Measurements from ENCODE around the gene TTC14.
"Not testable (repeated sequence)": the region's sequence is repeated elsewhere in the genome, so short reads cannot be mapped to it uniquely, and the experiment has no call there.

Gene TTC14, protein sequence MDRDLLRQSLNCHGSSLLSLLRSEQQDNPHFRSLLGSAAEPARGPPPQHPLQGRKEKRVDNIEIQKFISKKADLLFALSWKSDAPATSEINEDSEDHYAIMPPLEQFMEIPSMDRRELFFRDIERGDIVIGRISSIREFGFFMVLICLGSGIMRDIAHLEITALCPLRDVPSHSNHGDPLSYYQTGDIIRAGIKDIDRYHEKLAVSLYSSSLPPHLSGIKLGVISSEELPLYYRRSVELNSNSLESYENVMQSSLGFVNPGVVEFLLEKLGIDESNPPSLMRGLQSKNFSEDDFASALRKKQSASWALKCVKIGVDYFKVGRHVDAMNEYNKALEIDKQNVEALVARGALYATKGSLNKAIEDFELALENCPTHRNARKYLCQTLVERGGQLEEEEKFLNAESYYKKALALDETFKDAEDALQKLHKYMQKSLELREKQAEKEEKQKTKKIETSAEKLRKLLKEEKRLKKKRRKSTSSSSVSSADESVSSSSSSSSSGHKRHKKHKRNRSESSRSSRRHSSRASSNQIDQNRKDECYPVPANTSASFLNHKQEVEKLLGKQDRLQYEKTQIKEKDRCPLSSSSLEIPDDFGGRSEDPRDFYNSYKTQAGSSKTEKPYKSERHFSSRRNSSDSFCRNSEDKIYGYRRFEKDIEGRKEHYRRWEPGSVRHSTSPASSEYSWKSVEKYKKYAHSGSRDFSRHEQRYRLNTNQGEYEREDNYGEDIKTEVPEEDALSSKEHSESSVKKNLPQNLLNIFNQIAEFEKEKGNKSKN
- total RNA-seq, result 67.8 to 140 reads per million in 2 experiments

DNA sequence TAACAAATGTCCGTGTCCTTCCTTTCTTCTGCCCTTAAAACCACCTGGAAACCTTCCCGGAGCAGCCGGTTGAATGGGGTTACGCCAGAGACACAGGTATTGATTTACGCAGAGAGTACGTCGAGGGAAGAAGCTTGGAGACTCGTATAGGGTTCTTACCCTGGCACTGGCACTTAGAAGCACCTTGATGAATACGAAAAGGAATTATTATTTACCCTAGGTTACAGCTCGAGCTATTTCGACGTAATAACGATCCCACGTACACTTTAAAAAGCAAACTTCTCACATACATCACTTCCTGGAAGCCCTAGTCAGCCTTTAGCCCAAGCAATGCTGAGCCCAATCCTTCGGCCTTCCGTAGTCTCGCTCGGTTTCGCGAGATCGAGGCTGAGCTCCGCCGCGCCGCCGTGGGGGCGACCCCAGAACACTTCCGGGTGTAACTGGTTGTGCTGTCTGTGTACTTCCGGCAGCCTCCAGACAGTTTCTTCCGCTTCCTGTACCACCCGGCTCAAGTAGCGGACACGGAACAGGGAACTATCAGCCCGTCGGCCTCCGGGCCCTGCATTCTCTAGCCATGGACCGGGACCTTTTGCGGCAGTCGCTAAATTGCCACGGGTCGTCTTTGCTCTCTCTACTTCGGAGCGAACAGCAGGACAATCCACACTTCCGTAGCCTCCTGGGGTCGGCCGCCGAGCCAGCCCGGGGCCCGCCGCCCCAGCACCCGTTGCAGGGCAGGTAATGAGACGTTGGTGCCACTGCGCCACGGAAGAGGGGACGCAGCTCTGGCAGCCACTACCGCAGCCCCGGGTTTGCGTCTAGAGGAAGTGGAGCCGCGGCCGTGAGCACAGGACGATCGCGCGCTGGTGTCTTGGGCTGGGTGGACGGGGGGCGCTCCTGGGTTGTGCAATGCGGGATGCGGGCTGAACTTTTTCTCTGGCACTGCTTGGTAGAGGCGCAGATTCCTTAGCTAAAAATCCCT is at the start of gene TTC14:
TTC14 (plus strand) TSS at position 476 of the 979 bp plus-strand sequence; CDS start at position 575, 99 bp downstream.
- DNase-seq (ENCODE audit: low read depth), result peak; percentile 87

DNA sequence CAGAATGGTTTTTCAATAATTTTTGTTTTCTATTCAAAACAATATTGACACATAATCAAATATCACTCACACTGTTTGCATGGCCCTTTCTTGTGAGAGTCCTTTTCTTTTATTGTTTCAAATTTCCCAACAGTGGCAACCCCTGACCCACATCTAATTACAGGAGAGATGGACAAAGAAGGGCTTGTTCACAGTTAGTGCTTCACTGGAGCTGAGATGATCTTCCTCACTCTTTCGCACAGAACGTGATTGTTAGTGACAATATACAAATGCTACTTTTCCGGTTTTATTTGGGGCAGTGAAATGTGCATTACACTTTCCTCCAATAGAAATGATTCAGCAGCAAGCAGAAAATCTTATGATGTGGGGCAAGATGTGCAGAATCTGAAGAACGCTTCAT is 38.6 kb upstream of the TTC14 start:
- DNase-seq (ENCODE audit: low read depth), result no peak

DNA sequence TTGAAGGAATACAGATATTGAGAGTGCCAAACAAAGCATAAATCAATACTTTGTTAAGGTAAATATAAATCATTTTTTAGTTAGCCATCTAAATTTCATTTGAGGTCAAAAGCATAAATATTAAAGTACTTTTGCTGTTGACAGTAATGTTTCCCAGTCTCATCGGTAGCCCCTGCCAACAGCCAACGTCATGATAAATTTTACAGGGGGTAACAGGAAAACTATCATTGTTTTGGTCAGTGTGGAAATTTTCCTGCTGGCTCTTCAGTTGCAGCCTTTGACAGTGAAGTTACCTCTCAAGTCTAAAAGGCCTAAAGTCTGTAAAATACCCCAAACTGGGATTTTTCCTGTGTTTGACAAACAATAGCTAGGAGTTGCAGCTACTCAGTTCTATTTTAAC is 37.3 kb upstream of the TTC14 start:
- DNase-seq (ENCODE audit: low read depth), result no peak

DNA sequence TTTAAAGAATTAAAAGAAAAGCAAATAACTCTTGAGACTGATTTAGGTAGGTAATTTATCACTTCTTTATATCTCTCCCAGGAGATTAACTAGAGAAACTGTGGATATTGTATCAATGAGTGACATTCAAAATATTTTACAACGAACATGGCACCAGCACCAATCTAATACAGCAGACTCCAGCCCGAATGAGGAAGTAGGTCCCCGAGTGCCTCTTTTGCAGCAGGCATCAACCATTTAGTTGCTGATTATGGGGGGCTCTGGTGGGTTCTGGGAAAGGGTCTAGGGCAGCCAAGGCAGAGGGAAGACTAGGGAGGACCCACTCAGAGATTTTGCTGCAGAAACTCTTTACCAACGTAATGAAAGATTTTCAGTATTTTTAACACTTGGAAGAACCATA is 31.7 kb upstream of the TTC14 start:
- DNase-seq (ENCODE audit: low read depth), result no peak

DNA sequence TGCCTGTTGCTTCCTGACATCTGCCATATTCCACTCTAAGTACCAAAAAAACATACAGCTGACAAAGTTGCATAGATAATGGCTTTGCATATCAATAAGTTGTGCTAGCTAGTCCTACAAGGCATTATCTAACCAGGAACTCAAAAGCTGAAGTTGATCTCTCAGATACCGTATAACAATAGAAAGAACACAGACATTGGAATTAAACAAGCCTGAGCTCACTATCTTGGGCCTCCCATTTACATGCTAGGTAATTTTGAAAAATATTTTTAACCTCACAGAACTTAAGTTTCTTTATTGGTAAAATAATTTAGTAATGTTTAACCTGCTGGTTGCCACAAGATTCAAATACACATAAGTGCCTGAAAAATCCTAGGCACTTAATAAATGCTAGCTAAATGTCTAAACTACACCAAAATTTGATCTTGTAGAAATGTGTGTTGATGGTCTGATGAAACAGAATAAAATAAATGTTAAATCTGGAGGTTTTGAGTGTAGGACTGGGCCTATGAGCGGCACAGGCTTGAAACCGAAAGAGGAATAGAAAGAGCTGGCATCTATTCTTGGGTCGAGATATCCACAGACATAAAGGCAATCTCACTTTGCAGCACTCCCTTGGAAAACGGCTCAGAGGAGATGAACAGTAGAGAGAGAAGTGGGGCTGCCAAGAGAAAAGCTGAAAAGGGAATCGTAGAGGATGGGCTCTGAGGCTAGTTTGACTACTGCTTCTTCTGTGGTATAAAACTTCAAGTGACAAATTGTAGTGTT is 29.9 kb upstream of the TTC14 start:
- DNase-seq (ENCODE audit: low read depth), result no peak

DNA sequence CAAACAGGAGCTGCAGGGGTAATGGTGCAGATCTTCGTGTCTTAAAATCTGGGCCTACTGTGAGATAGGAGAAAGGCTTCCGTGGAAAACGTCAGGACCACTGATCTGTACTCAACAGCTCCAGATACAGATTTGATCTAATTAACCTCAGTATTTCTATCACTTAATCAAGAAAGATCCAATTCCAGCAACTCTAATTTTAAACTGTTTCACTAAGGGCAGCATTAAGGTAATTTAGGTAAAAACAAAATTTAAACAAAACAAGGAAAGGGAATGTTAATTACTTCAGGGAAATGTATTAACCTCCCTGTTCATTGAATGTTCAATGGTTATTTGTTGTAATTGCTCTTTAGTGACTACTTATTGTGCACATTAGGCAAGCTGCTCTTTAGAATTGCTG is 26.4 kb upstream of the TTC14 start:
- no peak for DNase-seq (ENCODE audit: low read depth)

DNA sequence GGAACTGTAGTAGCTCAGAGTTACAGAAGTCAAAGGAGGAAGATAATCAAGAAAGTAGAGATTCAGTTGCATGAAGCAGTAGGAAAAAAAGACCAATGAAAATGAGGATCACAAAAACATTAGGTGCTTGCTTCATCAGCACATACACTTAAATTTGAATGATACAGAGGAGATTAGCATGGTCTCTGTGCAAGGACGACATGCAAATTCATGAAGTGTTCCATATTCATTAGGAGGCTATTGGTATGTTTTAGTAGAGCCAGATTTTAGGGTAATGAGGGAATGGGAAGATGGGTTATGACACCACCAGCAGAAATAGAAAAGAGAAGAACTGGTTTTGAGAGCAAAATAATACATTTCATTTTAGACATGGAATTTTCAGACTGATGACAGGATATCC is 21.0 kb upstream of the TTC14 start:
- DNase-seq (ENCODE audit: low read depth), result no peak

DNA sequence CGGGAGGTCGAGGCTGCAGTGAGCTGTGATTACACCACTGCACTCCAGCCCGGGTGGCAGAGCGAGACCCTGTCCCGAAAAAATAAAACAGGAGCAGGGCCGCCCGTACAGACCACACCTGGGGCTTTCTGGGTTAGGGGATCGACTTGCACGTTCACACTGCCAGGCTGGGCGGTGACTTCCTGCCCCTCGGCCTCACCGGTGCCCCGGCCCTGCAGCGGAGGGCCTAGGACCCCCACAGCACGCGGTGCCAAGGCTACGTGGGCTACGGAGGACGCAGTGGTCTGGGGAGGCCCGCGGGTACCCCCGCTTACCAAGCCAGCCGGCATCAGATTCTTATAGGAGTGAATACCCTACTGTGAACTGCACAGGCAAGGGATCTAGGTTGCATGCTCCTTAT is 11.6 kb upstream of the TTC14 start:
- no peak for DNase-seq (ENCODE audit: low read depth)

DNA sequence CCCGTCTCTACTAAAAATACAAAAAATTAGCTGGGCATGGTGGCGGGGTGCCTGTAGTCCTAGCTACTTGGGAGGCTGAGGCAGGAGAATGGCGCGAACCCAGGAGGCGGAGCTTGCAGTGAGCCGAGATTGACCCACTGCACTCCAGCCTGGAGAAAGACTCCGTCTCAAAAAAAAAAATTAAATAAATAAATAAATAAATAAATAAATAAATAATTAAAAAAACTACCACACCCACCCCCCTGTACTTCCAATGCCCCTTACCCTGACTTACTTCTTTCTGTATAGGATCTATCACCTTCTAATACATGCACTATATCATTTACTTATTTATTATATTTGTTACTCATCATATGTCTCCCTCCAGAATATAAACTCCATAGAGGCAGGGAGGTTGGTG is 8.3 kb upstream of the TTC14 start:
- not testable (repeated sequence) for DNase-seq (ENCODE audit: low read depth)

DNA sequence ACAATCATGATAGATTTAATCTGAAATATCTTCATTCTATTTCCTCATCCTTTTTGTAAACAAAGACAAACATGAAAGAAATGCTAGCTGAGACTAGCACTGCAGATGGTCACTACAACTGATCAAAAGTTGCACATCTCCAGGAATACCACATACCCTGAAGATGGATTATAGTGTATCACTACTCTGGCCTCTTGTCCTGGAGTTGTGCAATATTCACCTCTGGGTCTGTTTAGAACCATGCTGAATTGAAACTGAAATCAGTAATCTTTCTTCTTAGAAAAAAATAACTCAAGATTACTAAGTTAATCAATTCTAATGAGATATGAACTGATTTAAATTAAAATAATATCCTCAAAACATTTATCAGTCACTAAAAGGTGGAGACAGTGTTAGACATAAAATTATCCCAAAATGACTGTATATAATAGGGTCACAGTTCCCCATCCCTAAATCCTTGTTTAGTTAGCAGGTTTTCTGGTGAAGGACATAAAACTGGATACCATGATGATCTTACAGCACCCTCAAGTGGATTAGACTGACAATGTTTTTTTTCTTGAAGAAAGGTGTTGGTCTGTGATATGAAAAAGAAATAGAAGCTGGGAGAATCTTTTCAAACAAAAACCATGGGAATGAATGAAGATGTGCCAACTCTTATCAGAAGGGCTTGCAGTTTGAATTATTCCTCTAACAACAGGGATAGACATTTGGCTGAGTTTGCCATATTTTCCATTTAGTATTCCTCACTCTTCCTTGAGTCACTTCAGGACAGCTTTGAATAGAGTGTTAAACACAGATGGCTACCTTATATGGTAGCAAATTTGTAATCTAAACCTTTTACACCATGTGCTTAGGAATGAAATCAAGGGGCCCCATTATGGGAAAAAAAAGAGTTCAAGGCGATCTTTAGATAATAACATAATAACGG is 7.1 kb upstream of the TTC14 start:
- no peak for DNase-seq (ENCODE audit: low read depth)

DNA sequence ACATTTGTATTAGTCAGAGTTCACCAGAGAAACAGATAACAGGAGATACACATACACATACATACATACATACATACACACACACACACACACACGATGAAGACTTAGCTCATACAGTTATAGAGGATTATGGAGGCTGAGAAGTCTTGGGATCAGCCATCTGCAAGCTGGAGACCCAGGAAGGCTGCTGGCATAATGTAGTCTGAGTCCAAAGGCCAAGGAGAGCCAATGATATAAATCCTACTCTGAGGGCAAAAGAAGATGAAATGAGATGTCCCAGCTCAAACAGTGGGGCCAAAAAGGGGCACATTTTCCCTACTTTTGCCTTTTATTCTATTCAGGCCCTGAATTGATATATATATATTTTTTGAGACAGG is 6.4 kb upstream of the TTC14 start:
- DNase-seq (ENCODE audit: low read depth), result no peak

DNA sequence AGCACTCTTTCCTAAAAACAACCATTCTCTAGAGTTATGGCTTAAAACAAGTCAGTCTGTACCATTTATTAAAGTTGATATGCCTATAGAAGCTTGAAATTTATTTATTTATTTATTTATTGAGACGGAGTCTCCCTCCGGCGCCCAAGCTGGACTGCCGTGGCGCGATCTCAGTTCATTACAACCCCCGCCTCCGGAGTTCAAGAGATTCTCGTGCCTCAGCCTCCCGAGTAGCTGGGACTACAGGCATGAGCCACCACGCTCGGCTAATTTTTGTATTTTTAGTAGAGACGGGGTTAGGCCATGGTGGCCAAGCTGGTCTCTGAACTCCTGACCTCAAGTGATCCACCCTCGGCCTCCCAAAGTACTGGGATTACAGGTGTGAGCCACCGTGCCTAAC is 1.5 kb upstream of the TTC14 start:
- DNase-seq (ENCODE audit: low read depth), result no peak

DNA sequence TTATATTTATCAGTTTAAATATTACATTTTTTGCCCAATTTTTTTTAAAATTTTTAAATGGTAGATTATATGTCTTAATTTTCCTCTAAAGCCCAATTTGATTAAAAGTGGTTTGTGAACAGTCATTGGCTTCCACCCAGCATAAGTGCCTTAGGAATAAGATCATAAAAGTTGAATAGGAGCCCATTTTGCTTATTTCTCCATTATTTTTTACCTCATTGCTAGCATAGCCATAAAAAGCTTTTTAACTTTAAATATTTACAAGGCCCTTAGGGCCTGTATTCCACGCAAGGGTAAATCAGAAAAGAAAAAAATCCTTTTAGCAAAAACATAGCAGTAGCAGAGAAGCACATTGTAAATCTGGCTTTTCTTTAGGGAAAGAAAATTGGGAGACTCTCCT is 9.0 kb downstream of the TTC14 start:
- DNase-seq (ENCODE audit: low read depth), result no peak

DNA sequence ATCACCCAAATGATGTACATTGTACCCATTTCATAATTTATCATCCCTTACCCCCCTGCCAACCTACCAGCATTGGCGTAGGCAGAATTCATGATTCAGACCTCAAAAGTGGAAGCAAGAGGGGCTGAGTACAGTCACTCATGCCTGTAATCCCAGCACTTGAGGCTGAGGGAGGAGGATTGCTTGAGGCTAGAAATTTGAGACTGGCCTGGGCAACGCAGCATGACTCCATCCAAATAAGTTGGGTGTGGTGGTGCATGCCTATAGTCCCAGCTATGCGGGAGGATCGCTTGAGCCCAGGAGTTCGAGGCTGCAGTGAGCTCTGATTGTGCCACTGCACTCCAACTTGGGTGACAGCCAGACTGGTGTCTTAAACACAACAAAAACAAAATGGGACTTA is 10.4 kb downstream of the TTC14 start:
- DNase-seq (ENCODE audit: low read depth), result no peak

DNA sequence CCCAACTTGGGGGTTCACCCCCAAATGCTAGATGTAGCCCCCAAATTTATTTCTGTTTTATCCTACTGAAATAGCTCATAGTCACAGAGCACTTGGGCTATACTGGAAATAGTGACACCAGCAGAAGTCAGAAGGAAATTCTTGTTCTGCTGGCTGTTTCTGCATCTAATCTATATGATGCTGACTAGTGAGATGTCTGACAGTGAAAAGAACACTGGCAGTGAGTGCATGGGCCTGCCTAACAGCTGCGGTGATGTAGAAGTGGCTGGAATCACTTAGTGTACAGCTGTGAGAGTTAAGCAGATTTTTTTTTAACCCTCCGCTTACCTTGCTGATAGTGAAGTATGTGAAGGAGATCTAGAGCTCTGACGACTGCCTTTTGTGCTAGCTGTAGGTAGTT is 14.0 kb downstream of the TTC14 start:
- DNase-seq (ENCODE audit: low read depth), result no peak

DNA sequence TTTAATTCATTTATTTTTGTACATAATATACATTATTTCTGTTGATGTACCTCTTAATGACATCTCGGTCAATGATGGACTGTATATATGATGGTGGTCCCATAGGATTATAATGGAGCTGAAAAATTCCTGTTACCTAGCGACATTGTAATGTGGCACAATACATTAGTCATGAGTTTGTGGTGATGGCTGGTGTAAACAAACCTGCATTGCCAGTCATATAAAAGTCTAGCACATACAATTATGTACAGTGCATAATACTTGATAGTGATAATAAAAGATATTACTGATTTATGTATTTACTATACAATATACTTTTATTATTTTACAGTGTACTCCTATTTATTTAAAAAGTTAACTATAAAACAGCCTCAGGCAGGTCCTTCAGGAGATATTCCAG is 15.1 kb downstream of the TTC14 start:
- DNase-seq (ENCODE audit: low read depth), result no peak

DNA sequence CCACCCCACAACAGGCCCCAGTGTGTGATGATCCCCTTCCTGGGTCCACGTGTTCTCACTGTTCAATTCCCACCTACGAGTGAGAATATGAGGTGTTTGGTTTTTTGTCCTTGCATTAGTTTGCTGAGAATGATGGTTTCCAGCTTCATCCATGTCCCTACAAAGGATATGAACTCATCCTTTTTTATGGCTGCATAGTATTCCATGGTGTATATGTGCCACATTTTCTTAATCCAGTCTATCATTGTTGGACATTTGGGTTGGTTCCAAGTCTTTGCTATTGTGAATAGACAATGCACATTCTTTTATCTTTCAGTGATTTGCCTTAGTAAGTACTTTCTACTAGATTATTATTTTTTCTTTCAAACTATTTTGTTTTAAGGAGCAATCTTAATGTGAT is 16.6 kb downstream of the TTC14 start:
- not testable (repeated sequence) for DNase-seq (ENCODE audit: low read depth)

DNA sequence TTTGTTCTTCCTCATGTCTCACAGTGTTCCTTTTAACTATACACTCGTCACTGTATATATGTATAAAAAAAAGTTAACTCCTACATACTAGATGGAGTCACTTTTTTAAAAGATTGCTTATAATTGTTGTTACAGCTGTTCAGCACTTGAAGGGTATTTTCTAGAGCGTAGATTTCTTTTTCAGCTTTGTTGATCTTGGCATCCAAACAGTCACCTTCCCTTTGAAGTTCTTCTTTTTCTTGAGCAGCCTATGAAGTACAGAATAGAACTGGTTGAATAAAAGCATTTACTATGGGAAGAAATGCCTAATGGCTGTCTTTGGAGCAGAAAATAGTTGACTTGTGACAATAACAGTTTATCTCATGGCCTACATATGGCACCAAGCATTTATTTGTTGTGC is 17.8 kb downstream of the TTC14 start:
- no peak for DNase-seq (ENCODE audit: low read depth)

DNA sequence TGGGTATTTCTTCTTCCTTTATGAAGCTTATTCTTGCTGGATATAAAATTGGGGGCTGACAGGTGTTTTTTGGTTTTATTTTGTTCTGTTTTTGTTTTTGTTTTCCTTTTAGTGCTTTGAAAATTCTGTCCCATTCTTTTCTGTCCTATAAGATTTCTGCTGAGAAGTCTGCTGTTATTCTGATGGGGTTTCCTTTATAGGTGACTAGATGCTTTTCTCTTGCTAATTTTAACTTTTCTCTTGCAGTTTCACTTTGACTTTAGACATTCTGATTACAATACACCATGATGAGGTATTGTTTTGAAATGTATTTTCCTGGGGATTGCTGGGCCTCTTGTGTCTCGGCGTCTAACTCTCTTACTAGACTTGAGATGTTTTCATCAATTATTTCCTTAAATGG is 22.8 kb downstream of the TTC14 start:
- no peak for DNase-seq (ENCODE audit: low read depth)

DNA sequence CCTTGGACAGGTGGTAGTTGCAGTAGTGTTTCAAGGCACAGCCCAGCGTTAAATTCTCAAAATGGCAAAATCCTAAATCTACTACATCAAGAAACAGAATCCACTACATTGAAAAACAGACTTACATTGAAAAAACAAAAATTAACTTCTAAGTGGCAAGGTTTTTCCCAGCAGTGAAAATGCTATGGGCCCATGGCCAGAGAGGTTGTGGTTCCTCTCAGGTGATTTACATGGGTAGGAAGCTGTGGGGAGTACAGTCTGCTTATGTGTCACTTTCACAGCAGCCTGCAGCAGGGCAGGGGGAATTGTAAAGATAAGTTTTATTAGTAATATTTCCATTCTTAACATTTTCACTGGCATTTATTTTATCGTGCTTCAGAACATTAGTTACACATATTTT is 24.9 kb downstream of the TTC14 start:
- DNase-seq (ENCODE audit: low read depth), result no peak

All from T follicular helper cell (primary cell).